ENCODE results near the gene OXT. TPM values are rescaled to one million over a fixed set of nuclear protein-coding genes. Genes with fewer than 3 reads are reported as not detected.

Gene OXT
- total RNA-seq, 3 donors from 2014 or later (not counting 1 experiment from before 2014, with no cell fraction given), result not detected

- Mint-ChIP-seq H3K4me3 (no peak overlapping the region), H3K9me3 (no peaks in the 10 kb centered on the region), H3K27ac (no peak overlapping the region), H3K4me1 (peaks cover 18 to 22% of the 10 kb centered on the region in 2 donors), H3K36me3 (no peaks in the 10 kb centered on the region), H3K27me3 (ENCODE audit: low read depth in 2 of 2) (peaks cover 16 to 18% of the 10 kb centered on the region in 2 donors)
- Histone ChIP-seq H3K4me1 (ENCODE audit: control insufficient read depth, insufficient read depth, low read length) (peaks cover 18% of the 10 kb centered on the region), H3K9me3 (ENCODE audit: control insufficient read depth, insufficient read depth, low read length) (no peaks in the 10 kb centered on the region), H3K36me3 (ENCODE audit: control insufficient read depth, insufficient read depth, low read length) (peaks cover 11% of the 10 kb centered on the region), H3K27me3 (ENCODE audit: control insufficient read depth, insufficient read depth, low read length) (peaks cover 9% of the 10 kb centered on the region), H3K4me3 (ENCODE audit: low read length) (no peak overlapping the region), H3K27ac (ENCODE audit: low read length) (no peak overlapping the region)
- WGBS (ENCODE audit: insufficient coverage), result over 99% methylated on average over 16 of the region's 18 CpGs
- ATAC-seq (no peak), DNase-seq (no peak)
- TF ChIP-seq CTCF (IDR thresholded peaks at IDR 0.05), result no peak
- intact Hi-C loops (cut with micrococcal nuclease), result no loop called here
These were observed 34.1 kb downstream of the OXT start for GRCh38 chr20:3105256-3106137.

- no peak for DNase-seq
- Mint-ChIP-seq H3K36me3 (no peaks in the 10 kb centered on the region), H3K27ac (no peak overlapping the region), H3K9me3 (no peaks in the 10 kb centered on the region), H3K4me3 (no peak overlapping the region), H3K27me3 (ENCODE audit: low read depth in 2 of 2) (peaks cover 11 to 18% of the 10 kb centered on the region in 2 donors), H3K4me1 (peaks cover 18 to 22% of the 10 kb centered on the region in 2 donors)
- TF ChIP-seq CTCF (IDR thresholded peaks at IDR 0.05), result no peak
- ATAC-seq, result no peak
- peaks cover 3% of the 10 kb centered on the region for H3K27me3 ChIP-seq (ENCODE audit: control insufficient read depth, insufficient read depth, low read length)
- H3K4me3 ChIP-seq (ENCODE audit: low read length), result no peak overlapping the region
- H3K4me1 ChIP-seq (ENCODE audit: control insufficient read depth, insufficient read depth, low read length), result peaks cover 15% of the 10 kb centered on the region
- intact Hi-C loops (cut with micrococcal nuclease), result no loop called here
- H3K9me3 ChIP-seq (ENCODE audit: control insufficient read depth, insufficient read depth, low read length), result no peaks in the 10 kb centered on the region
- no peak overlapping the region for H3K27ac ChIP-seq (ENCODE audit: low read length)
- peaks cover 11% of the 10 kb centered on the region for H3K36me3 ChIP-seq (ENCODE audit: control insufficient read depth, insufficient read depth, low read length)
- 90% methylated on average over 2 of the region's 3 CpGs for WGBS (ENCODE audit: insufficient coverage)
These were observed 34.8 kb downstream of the OXT start for GRCh38 chr20:3106185-3106584.

GRCh38 chr20:3106658-3107463 is 35.4 kb downstream of the OXT start:
- Histone ChIP-seq H3K4me1 (ENCODE audit: control insufficient read depth, insufficient read depth, low read length) (peaks cover 9% of the 10 kb centered on the region), H3K27ac (ENCODE audit: low read length) (no peak overlapping the region), H3K27me3 (ENCODE audit: control insufficient read depth, insufficient read depth, low read length) (peaks cover 2% of the 10 kb centered on the region), H3K9me3 (ENCODE audit: control insufficient read depth, insufficient read depth, low read length) (no peaks in the 10 kb centered on the region), H3K4me3 (ENCODE audit: low read length) (no peak overlapping the region), H3K36me3 (ENCODE audit: control insufficient read depth, insufficient read depth, low read length) (peaks cover 11% of the 10 kb centered on the region)
- intact Hi-C loops (cut with micrococcal nuclease), result no loop called here
- no peaks in the 10 kb centered on the region for H3K36me3 Mint-ChIP-seq
- TF ChIP-seq CTCF (IDR thresholded peaks at IDR 0.05), result no peak
- H3K9me3 Mint-ChIP-seq, result no peaks in the 10 kb centered on the region
- DNase-seq (peak in 1 of 2 donors; percentile 1), ATAC-seq (no peak)
- no peak overlapping the region for H3K4me3 Mint-ChIP-seq
- H3K27ac Mint-ChIP-seq, result no peak overlapping the region
- 50% methylated on average over 14 of the region's 14 CpGs for WGBS (ENCODE audit: insufficient coverage)
- H3K27me3 Mint-ChIP-seq (ENCODE audit: low read depth in 2 of 2), result peaks cover 9 to 15% of the 10 kb centered on the region in 2 donors
- H3K4me1 Mint-ChIP-seq, result peaks cover 15 to 23% of the 10 kb centered on the region in 2 donors
